Nucleus accumbens (tissue), 56 donors: ENCODE results near the gene MPND.
"Not testable (repeated sequence)": the region's sequence is repeated elsewhere in the genome, so short reads cannot be mapped to it uniquely, and the experiment has no call there.

ENCODE experiments used
- DNase-seq, 56 donors: peaks; one replicate each; lab custom pipeline; 2025; lab: John Stamatoyannopoulos, UW

Gene MPND

GRCh38 chr19:4342615-4343369, 570 bp upstream of the MPND start:
- peak; percentile 83 to 99 (median 96) for DNase-seq

- no peak for DNase-seq
Observed at GRCh38 chr19:4345342-4346019, 2.1 kb downstream of the MPND start.

- no peak for DNase-seq
Observed at GRCh38 chr19:4346020-4346383, 2.6 kb downstream of the MPND start.

GRCh38 chr19:4347521-4347920, 4.2 kb downstream of the MPND start:
- DNase-seq, result no peak

GRCh38 chr19:4349225-4349624, 5.9 kb downstream of the MPND start:
- DNase-seq, result not testable (repeated sequence)

- no peak for DNase-seq
Observed at GRCh38 chr19:4350111-4350510, 6.7 kb downstream of the MPND start.

GRCh38 chr19:4350726-4351125, 7.4 kb downstream of the MPND start:
- DNase-seq, result no peak

- DNase-seq, result peak in 13 of 56 donors; percentile 3 to 62 (median 20)
Observed at GRCh38 chr19:4352701-4353121, 9.3 kb downstream of the MPND start.

- DNase-seq, result no peak
Observed at GRCh38 chr19:4354282-4354681, 10.9 kb downstream of the MPND start.

GRCh38 chr19:4354897-4355296, 11.5 kb downstream of the MPND start:
- no peak for DNase-seq

GRCh38 chr19:4357095-4357797, 13.9 kb downstream of the MPND start:
- DNase-seq, result peak in 1 of 56 donors; percentile 18

- no peak for DNase-seq
Observed at GRCh38 chr19:4357921-4358326, 14.6 kb downstream of the MPND start.

GRCh38 chr19:4358709-4359626, 15.6 kb downstream of the MPND start:
- no peak for DNase-seq

- DNase-seq, result no peak
Observed at GRCh38 chr19:4359627-4360000, 16.3 kb downstream of the MPND start.

GRCh38 chr19:4360081-4360569, 16.8 kb downstream of the MPND start:
- no peak for DNase-seq

GRCh38 chr19:4360641-4361151, 17.3 kb downstream of the MPND start:
- DNase-seq, result no peak

GRCh38 chr19:4361152-4362046, 18.0 kb downstream of the MPND start:
- DNase-seq, result no peak

GRCh38 chr19:4362101-4362828, 18.9 kb downstream of the MPND start:
- DNase-seq, result no peak
